ENCODE data around the gene TMEM184A.

GRCh38 chr7:1575809-1576208 lies 19.8 kb upstream of the TMEM184A start:
- no peak for TF ChIP-seq CTCF (conservative IDR thresholded peaks at IDR 0.05; ENCODE audit: low read depth, low read length)
- TF ChIP-seq BHLHE40 (IDR thresholded peaks at IDR 0.05; ENCODE audit: low read depth, low read length) = no peak
- no peak for TF ChIP-seq USF2 (IDR thresholded peaks at IDR 0.05; ENCODE audit: low read depth, low read length)
- TF ChIP-seq POLR2A (IDR thresholded peaks at IDR 0.05; ENCODE audit: low read depth, low read length) = no peak
- no peak for TF ChIP-seq ELK1 (IDR thresholded peaks at IDR 0.05; ENCODE audit: borderline replicate concordance, low read depth, low read length)
